GM18511 (cell line): ENCODE measurements around the gene ORMDL2.
A peak's percentile ranks its signal among the peaks of the same experiment; 100 is the strongest.
"Not testable (repeated sequence)": the region's sequence is repeated elsewhere in the genome, so short reads cannot be mapped to it uniquely, and the experiment has no call there.

Source experiments
- ATAC-seq: cut with Tn5 transposase; IDR thresholded peaks from one replicate; pipeline ENCODE4 v1.9.1; 2021; ENCODE audit warnings: mild to moderate bottlenecking, moderate library complexity; ENCODE audit not compliant: unreplicated experiment

Gene ORMDL2

DNA sequence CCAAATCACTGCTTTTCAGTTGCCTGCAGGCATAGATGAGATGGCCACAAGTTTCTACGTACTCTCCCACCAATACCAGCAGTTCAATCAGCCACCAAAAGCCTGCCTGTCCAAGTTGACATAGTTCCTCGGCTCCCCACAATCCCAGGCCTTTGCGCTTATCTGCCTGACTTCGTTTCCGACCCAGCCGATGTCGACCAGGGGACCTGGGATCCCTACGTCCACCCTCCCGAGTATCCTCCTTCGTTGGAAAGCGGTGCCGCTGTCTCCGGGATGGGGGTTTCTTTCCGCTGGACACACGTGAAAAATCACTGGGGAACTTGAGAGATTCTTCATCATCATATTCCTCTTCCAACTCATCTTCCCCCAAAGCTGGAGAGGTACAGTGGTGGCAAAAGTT, 10.0 kb downstream of the ORMDL2 start:
- no peak for ATAC-seq

DNA sequence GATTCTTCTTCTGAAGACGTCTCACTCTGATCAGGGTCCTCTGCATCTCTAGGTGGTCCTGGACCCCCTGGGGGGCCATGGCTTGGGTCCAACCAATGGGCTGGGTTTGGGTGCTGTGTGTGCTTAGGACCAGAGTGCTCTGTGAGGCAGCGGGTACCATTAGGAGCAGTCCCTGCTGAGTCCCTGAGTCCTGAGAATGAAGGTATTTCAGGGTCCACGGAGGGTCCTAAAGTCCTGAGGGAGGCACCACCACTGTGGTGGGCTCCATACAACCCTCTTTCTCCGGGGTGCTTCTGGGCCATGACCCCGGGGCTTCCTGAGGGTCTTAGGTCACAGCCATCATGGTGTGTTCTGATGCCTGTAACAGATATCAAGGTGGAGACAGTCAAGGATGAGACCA, 10.5 kb downstream of the ORMDL2 start:
- ATAC-seq = no peak

DNA sequence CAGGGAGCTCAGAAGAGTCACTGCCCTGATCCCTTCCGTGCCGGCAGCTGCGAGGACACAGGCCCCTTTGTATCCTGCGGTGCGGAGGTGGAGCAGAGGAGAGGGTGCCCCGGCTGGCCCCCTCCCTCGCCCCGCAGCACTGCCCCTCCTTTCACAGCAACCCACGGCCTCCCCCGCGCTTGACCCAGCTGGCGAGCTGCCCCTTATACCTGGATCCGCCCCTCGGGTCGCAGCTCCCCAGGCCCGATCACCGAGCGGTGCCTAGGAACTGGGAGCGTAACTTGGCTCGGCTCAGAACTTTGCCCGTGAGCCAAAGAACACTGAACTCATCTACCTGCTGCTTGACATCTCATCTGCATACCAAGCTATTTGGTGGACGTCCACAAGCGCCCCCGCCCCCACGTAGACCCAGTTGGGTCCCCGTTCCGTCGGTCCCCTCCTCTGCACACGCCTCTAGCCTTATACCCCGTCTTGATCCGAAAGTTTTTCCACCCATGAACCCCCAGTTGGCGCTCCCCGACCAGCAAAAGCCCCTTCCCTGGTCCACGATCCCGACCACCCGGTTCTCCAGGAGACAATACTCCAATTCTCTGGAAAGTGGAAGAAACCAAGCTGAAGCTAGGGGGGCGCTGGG, 12.2 kb downstream of the ORMDL2 start:
- peak; percentile 33 for ATAC-seq

DNA sequence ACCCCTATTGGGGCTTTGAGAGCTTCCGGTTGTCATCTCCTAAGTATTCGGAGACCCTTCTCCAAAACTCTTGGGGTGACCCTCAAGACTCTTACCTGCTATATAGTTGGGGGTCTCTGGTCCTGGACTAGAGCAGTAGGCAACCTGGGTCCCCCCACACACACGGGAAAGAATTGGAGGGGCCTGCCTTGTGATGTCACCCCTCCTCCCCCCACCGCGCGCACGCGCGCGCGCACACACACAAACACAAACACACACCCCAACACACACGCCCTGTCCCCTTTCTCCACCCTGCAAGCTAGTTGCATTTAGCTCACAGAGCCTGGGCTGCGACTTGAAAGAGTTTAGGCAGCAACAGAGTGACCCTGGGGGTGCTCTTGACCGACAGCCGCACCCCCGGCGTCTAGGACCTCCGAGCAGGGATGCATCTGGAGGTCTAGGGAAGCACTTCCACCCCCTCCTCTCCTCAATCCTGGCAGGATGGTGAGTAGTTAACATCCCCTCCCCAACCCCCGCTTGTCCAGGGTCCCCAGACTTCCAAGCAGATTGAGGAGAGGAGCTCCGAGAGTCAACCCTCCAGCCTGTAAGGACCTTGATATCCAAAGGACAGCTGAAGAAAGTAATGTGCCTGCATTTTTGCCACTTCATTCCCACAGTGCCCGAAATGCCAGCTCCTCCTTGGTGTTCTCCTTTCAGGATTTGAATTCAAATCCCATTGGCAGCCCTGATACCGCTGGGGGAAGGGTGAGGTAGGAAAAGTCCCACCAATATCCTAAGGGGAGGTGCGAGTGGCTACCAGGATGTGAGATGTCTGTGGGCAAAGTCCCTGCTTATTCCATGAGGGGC, 13.0 kb downstream of the ORMDL2 start:
- peak; percentile 22 for ATAC-seq

DNA sequence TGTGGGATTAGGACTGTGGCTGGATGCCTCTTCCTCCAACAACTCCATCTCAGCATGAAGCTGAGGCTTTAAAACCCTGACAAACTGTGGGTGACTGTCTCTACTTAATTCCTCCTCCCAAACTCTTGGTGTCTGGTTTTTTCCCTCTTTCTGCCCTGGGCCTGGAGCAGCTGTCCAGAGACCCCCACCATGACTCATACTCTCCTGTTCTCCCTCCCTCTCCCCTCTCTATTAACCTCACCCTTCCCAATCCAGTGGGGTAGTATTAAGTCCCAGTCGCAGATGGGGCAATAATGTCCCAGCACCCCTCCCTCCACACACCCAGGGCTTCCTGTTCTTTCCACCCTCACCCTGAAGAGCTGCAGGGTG, 13.6 kb downstream of the ORMDL2 start:
- no peak for ATAC-seq

DNA sequence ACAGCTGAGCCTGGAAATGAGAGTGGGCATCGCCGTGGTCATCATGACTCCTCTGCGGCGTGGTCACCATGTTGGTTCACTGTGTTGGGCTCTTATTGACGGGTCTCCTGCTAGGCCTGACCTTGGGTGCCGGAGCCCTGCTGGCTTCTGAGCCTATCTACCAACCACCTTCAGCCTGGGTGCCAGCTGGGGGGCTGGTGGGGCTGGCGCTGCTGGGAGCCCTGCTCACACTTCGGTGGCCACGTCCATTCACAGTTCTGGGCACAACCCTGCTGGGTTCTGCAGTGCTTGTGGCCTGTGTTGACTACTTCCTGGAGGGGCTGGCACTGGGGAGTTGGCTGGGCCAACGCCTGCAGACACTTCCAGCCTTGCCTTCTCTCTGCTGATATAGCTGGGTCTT, 15.2 kb downstream of the ORMDL2 start:
- no peak for ATAC-seq

DNA sequence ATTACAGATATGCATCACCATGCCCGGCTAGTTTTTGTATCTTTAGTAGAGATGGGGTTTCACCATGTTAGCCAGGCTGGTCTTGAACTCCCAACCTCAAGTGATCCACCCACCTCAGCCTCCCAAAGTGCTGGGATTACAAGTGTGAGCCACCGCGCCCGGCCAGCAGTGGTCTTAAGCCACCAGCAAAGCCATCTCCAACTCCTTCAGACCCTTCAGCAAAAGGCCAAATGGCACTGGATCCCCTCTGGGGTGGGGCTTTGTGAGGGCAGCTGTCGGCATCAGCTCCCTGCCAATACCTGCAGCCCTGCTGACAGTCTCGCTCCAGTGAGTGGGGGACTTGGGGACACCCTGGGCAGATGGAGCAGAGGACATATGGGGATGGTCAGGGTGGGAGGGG, 16.6 kb downstream of the ORMDL2 start:
- ATAC-seq = not testable (repeated sequence)

DNA sequence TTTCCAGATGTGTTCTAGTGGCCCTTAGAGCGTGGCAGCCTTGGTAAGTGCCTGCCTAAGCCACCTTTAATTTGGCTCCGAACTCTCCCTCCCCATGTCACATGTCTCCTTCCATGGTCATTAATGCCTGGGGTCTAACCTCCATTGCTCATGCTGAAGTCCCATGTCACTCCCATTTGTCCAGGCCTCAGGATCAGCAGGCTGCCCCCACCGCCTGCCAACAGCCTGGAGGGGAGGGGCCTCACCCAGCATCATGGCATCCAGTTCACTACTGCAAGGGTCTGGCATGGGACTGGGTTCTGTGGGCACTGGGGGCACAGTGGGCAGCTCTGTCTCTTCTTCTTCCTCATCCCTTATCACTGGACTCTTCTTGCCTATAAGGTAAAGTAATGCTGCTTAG, 20.5 kb downstream of the ORMDL2 start:
- no peak for ATAC-seq

DNA sequence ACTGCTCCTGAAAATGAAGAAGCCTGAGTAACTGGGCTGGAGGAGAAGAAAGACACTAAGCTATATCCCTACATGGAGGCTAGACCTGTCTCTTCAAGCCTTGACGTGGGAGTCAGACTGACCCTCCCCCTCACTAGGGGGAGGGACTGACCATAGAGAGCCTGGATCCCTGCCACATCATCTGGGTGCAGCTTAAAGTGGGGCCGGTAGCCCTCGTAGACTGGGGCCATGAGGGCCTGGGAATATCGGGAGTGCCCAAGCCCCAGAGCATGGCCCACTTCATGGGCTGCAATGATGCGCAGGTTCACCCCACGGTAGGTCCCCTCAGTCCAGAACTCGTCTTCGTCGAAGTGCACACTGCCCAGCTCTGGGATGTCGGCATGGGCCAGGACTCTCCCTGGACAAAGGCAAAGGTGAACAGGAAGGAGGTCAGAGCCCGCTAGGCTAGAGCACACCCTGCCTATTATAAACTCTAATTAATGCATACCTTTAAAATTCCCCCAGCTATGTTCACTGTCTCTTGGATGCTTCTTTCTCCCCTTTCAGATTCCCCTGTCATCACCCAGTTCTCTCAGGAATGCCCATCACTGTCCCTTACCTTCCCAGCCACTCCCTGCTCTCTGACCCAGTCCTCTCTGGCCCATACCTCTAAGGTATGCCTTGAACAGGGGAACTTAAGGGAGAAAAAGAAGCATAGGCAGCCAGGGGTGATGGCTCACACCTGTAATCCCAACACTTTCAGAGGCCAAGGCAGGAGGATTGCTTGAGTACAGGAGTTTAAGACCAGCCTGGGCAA, 21.7 kb downstream of the ORMDL2 start:
- no peak for ATAC-seq

DNA sequence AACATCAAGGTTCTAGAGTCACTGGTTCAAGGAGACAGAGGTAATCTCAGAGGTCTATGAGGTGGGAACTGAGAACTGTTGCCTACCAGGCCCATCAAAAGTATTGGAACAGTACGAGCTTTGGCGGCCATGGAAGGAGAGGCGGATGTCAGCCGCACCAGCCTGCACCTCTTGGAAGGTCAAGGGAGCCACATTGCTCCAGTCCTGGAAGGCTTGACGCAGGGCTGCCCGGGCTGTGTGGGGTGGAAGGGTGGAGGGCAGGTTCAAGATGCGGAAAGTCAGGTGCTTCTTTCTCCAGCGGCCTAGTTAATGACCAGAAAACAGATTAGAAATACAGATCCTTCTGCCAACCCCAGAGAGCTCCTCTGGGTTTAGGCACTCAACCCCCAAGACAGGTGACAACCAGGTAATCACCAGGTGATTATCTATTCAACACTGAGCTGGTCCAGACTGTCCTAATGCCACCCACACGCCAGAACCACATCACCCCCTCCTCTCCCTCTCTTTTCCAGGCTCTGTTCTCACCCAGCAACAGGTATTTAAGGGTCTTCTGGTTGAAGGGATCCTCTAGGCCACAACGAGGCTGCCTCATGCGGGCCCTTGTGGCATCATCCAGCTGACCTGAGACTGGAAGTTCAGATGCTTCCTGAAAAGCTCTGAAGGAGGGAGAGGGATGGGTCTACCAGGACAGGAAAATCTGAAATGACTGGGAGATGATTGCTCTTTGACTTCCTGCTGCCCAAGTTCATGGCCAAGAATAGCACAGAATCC, 22.9 kb downstream of the ORMDL2 start:
- ATAC-seq = no peak

DNA sequence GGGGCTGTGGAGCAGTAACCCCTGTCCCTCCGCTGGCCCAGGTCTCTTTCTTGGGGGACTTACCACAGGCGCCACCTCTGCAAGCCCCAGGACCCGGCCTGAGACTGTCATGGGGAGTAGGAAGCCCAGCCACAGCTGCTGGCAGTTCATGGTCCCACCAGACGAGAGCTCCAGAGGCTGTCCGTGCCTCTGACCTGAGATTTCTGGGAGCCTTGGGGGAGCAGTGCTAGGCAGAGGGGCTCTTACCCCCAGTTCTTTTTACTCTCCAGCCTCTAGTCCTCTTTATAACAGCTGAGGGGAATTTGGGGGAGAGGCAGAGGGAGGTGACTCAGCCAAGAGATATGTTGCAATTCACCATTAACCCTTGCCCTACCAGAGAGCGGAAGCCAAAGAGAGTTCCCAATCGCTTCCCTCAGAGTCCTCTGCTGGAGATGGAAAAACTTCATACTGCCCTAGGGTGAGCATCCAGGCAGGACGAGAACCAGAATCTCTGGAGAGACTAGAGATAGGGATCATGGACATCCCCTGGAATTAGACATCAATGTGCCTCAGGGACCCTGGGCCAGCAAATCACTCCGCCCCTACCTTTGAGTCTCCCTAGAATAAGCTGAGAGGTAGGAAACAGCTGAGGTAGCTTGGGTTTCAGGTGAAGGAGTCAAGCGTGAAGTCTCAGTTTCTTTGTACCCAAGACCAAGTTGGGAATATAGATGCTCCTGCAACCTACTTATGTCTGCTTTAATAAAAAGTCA, 25.0 kb downstream of the ORMDL2 start, which contains the start of gene MMP19:
Gene MMP19, minus strand, starts transcription at position 256 of the 749 bp plus-strand sequence. Its CDS starts 106 bp downstream, at position 150.
- ATAC-seq = no peak

DNA sequence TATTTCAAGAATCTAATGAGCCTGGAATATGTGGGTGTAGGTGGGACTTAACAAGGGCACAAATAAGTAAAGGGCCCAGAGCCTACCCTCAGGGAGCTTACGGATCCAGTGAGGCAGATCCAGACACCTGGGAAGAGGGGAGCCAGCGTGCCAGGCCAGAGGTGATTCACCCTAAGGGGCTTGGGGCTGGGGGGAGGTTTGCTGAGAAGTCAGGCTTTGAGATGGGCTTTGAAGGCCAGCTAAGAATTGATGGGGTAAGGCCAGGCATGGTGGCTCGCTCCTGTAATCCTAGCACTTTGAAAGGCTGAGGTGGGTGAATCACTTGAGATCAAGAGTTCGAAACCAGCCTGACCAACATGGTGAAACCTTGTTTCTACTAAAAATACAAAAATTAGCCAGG, 25.6 kb downstream of the ORMDL2 start:
- no peak for ATAC-seq

DNA sequence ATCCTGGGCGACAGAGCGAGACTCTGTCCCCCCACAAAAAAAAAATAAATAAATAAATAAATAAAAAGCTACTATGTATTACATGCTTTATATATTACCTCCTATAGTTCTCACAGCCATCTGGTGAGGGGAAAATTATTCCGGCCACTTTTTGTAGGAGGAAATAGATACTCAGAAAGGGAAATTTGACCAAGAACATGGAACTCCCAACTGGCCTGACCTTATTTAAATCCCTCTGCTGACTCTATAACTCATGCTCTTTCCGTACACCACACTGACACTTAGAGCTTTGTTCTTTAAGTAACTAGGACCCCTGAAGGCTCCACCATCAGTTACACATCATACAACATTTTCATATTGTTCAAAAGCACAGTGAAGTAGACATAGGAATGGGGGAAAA, 27.1 kb downstream of the ORMDL2 start:
- no peak for ATAC-seq

DNA sequence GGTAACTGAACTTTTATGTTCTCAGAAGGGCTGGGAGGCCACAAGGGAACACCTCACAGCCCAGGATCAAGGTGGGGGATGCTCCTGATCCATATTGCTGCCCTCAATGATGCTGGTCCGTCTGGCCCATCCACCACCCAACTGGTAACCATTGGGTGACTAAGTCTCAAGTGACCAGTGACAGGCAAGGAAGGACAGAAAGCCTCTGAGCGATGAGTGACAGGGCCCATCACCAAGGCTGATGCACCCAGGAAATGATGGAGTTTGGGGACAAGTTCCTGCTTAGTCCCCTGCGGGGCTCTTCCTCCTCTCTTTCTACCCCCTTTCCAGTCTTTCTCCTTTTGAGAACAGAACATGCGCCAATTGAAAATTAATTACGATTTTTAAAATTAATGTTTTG, 27.5 kb downstream of the ORMDL2 start:
- ATAC-seq = no peak

DNA sequence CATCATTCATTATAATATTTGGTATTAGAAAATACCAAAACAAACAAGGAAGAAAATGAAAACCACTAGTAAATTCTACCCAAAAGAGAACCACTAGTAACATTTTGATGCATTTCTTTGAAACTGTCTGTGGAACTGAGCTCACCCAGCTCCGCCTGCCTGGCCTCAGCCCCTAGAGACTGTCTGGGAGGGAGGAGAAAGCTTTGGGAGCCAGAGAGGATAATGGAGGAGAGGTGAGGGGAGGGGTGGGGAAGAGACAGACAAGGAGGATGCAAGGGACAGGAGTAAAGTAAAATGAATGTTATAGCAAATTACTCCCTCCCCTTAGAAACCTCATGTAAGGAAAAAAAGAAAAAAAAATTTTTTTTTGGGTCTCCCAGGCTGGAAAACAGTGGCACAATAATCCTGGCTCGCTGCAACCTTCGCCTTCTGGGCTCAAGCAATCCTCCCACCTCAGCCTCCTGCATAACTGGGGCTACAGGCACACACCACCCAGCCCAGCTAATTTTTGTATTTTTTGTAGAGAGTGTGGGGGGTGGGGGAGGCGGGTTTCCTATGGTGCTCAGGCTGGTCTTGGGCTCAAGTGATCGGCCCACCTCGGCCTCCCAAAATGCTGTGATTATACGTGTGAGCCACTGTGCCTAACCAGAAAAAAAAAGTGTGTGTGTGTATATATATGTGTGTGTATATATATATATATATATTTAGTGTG, 28.1 kb downstream of the ORMDL2 start:
- ATAC-seq = no peak

DNA sequence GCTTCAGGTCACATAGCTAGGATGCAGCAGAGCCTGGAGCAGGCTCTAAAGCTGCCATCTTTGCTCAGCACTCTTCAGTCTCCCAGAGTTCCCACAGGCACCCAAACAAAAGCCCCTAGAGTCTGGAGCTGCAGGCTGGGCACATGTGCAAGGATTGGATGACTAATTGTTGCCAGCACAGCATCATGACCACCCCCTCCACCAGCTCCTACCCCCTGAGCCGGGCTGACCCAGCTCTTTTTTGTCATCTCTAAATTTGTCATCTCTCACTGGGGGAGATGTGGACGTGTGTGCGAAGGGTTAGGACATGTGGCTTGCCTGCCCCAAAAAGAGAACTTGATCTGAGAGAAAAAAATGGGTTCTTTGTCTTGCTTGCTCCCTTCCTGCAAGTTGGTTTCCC, 29.2 kb downstream of the ORMDL2 start:
- ATAC-seq = no peak

DNA sequence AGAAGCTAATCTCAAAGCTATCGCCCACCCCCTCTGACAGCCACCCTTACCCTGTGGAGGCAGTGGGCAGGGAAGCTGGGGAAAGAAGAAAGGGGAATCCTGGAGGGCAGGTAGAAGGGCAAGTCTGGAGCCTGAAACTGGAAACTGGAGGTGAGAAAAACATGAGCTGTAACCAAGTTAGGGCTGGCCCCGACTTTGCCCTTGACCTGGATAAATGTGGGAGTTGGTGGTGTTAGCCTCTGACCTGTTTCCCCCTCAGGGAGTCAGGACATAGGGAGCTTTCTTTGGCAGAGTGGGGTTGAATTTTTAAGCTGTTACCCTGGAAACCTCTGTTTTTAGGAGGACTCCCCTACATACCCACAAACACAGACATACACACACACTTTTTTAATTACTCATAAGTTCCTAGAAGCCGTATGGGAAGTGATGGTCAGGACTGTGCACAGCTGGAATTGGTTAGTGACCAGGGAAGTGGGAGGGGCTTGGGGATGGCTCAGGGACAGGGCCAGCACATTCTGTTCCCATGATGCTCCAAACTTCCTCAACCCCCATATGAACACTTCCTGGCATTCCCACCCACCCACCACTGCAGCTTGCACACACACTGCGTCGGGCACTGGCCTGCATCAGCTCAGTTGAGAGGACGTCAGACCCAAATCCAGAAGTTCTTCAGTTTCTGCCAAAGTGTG, 29.9 kb downstream of the ORMDL2 start:
- ATAC-seq = no peak

DNA sequence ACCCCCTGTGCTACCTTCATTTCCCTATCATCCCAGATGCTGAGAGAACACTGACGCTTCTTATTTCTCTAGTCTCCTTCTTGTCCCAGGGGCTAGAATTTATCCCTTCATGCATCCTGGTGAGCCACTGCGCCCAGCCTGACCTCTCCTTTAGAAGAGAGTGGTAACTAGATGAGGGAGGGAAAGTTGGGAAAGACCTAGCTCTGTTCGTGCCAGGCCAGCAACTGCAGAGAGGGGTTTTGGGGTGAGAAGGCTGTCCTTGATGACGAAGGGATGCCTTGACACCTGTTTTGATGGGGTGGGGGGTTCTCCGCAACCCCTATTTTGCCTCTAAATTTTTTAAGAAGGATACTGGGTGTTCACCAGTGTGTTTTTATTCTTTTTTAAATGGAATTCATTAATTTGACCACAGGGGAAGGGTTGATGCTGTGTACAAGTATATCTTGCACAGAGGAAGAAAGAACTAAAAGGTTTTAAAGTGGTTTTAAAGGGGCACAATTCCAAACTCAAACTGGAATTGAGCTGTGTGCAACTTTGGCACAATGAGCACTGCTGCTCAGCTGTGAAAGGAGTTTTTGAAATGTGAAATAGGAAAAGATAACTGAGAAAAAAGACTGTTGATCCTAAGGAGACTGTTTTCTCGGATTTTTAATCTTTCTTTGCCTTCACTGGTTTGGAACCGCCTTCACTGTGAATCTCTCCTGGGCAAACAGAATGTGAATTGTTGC, 31.9 kb downstream of the ORMDL2 start:
- no peak for ATAC-seq
